Peyer's patch (tissue), 4 donors: ENCODE measurements around the gene CBLB.

Experiments used
- CTCF ChIP-seq, 6 experiments: fragments of 450-650 bp in 4 of 6; fragments of 200-600 bp in 2 of 6; sonication (generic) in 1 of 6; IDR thresholded peaks; one replicate each; pipeline ENCODE4 v1.5.1; 2017 to 2019; ENCODE audit warnings: antibody characterized with exemption in 6 of 6, mild to moderate bottlenecking in 3 of 6, moderate library complexity in 1 of 6
- POLR2A ChIP-seq, 2 donors: fragments of 450-650 bp; IDR thresholded peaks; one replicate each; pipeline ENCODE4 v1.5.1; 2017; ENCODE audit warnings: antibody characterized with exemption in 2 of 2, mild to moderate bottlenecking in 2 of 2, moderate library complexity in 2 of 2

- no peak for TF ChIP-seq POLR2A (IDR thresholded peaks at IDR 0.05)
- TF ChIP-seq CTCF (IDR thresholded peaks at IDR 0.05) = peak in 2 of 6 experiments; percentile 42 to 46
Observed at GRCh38 chr3:105827959-105828358, 40.9 kb downstream of the CBLB start.
